Thyroid gland (tissue), 4 donors: ENCODE results near the gene CARD11.

Experiments
- POLR2A ChIP-seq, 2 donors: fragments of 450-650 bp; IDR thresholded peaks; one replicate each; pipeline ENCODE4 v1.6.1; 2017; ENCODE audit warnings: antibody characterized with exemption in 2 of 2, mild to moderate bottlenecking in 2 of 2, moderate library complexity in 1 of 2
- TF ChIP-seq, protein P1 (sequence below), 6 experiments: fragments of 200-600 bp in 3 of 6; fragments of 450-650 bp in 3 of 6; sonication (generic) in 3 of 6; IDR thresholded peaks; one replicate each; pipeline ENCODE4 v1.5.1; 2016 to 2019; ENCODE audit warnings: antibody characterized with exemption in 6 of 6, mild to moderate bottlenecking in 2 of 6, inconsistent platforms in 1 of 6, moderate library complexity in 1 of 6

DNA sequence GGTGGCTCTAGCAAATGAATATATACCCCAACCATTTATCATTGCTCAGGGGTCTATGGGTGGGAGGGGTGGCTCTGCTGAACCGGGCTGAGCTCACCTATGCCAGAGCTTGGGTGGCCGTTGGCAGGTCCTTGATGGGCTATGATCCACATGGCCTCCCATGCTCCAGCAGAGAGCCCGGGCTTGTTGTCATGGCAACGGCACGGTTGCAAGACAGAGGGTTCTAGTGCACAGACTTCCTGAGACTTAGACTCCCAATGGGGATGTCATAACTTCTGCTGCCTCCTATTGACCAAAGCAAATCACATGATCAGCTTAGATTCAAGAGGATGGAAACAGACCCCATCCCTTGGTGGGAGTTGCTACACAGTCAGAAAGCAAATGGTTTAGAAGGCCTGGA, 36.4 kb upstream of the CARD11 start:
- TF ChIP-seq, protein P1, sequence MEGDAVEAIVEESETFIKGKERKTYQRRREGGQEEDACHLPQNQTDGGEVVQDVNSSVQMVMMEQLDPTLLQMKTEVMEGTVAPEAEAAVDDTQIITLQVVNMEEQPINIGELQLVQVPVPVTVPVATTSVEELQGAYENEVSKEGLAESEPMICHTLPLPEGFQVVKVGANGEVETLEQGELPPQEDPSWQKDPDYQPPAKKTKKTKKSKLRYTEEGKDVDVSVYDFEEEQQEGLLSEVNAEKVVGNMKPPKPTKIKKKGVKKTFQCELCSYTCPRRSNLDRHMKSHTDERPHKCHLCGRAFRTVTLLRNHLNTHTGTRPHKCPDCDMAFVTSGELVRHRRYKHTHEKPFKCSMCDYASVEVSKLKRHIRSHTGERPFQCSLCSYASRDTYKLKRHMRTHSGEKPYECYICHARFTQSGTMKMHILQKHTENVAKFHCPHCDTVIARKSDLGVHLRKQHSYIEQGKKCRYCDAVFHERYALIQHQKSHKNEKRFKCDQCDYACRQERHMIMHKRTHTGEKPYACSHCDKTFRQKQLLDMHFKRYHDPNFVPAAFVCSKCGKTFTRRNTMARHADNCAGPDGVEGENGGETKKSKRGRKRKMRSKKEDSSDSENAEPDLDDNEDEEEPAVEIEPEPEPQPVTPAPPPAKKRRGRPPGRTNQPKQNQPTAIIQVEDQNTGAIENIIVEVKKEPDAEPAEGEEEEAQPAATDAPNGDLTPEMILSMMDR (IDR thresholded peaks at IDR 0.05): no peak
- no peak for TF ChIP-seq POLR2A (IDR thresholded peaks at IDR 0.05)
